ENCODE results near the gene POLR3H.
"Not testable (repeated sequence)": the region's sequence is repeated elsewhere in the genome, so short reads cannot be mapped to it uniquely, and the experiment has no call there.

Gene POLR3H, protein sequence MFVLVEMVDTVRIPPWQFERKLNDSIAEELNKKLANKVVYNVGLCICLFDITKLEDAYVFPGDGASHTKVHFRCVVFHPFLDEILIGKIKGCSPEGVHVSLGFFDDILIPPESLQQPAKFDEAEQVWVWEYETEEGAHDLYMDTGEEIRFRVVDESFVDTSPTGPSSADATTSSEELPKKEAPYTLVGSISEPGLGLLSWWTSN

DNA sequence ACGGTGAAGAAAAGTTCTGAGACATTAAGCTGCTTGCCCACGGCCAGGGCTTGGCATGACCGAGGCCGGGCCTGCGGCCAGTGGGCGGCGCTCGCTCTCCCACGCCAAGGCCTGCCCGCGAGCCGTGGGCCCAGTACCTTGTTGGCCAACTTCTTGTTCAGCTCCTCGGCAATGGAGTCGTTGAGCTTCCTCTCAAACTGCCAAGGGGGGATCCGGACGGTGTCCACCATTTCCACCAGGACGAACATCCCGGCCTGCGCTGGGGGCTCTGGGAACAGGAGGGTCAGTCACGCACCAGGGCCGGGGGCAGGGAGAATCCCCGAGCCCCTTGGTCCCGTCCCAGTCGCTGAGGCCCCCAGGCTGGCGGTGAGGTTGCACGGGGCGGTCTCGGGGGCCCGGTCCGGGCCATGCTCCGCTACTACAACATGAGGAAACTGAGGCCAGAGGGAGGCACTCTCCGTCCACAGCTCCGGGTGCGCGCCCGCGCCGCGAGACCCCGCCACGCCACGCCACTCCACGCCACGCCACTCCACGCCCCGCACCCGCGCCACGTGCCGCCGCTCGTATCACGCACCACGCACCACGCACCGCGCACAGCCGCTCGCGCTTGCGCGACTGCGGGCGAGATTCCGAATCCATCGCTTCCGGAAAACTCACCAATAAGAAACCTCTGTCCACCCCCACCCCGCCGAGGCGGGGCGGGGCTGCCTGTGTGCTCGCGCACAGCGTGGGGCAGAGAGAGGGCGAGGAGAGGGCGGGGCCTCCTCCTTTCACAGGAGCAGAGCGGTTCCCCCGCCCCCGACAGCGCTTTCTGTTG, at the start of gene POLR3H:
POLR3H (minus strand) TSS at position 617 of the 817 bp plus-strand sequence; CDS start at position 248, 369 bp downstream.
- DNase-seq: peak; percentile 95

DNA sequence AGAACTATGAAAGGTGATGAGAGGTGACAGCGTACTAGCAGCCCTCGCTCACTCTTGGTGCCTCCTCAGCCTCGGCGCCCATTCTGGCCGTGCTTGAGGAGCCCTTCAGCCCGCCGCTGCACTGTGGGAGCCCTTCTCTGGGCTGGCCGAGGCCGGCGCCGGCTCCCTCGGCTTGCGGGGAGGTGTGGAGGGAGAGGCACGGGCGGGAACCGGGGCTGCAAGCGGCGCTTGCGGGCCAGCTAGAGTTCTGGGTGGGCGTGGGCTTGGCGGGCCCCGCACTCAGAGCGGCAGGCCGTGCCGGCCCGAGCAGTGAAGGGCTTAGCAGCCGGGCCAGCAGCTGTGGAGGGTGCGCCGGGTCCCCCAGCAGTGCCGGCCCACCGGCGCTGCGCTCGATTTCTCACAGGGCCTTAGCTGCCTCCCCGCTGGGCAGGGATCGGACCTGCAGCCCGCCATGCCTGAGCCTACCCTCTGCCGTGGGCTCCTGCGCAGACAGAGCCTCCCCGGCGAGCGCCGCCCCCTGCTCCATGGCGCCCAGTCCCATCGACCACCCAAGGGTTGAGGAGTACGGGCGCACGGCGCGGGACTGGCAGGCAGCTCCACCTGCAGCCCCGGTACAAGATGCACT, 49.2 kb upstream of the POLR3H start:
- not testable (repeated sequence) for DNase-seq

DNA sequence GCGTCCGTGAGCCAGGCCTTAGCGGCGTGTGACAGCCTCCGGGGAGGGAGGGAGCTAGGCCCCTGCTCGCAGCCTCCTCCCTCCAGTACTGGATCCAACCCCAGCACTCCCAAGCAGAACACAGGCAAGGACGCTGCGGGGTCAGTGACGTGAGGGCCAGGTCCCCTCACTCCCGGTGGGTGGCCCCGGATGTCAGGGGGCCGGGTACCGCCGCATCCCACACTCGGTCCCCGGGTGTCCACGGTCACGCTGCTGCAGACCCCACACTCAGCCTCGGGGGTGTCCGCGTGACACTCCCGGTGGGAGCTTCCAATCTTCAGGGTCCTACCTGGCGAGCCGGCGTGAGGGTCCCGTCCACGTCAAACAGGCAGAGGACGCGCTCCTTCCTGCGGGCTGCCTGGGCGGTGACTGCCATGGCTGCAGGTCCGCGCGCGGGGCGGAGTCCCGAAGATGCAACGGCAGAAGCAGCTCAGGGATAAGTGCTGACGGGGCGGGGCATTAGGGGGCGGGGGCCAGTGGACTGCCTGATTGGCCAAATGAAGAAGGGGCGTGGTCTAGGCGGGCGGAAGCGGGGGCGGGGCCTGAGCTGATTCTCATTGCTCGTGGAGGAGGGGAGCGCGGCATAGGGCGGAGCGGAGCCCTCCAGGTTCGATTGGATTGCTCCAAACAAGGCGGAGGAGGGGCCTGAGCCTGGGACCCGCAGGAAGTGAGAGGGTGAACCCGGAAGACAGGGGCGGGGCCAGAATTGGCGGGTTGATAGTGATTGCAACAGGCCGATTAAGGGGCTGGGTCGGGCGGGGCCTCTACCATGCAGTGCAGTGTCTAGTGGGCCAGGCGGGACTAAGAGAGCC, 45.3 kb upstream of the POLR3H start, which contains the start of gene PMM1:
PMM1 (minus strand) TSS at position 450 of the 851 bp plus-strand sequence; CDS start at position 415, 35 bp downstream.
- peak; percentile 99 for DNase-seq

DNA sequence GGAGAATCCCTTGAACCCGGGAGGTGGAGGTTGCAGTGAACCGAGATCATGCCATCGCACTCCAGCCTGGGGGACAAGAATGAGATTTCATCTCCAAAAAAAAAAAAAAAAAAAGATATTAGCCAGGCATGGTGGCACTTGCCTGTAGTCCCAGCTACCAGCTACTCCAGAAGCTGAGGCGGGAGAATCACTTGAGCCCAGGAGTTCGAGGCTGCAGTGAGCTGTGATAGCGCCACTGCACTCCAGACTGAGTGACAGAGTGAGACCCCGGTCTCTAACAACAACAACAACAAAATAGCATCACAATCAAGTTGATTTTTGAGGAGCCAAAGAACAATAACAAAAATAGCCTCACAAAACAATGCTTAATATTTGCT, 43.1 kb upstream of the POLR3H start:
- no peak for DNase-seq

DNA sequence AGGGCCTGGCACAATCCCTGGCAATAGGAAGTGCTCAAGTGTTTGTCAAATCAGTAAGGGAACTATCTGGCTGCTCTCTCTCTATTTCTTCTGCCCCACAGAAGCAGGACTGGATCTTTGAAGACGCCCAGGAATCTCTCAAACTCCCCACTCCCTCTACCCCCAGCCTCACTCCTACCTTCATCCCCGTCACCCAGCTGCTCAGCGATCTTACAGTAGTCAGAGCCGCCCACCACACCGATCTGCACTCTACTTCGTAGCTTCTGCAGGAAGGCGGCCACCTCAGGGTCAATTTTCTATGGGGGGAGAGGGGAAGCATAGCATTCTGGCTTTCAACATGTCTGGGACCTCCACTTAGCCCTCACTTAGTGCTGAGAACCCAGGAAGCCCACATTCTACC, 41.6 kb upstream of the POLR3H start:
- DNase-seq: no peak

DNA sequence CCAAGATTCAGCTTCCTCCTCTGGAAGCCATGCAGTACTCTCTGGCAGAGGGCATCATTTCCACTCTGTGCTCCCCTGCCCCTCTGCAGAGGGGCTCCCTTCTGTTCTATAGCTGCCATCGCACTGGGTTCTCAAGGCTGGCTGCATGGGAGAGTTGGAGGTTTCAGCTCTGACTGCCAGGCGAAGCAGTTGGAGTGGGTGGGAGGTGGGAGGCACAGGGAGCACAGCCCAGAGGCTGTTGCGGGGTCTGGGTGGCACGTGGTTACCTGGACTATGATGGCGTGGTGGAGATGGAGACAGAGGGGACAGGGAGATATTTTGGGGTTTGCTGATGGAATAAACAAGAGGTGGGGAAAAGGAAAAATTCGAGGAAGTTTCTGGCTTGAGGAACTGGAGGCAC, 40.6 kb upstream of the POLR3H start:
- DNase-seq: no peak

DNA sequence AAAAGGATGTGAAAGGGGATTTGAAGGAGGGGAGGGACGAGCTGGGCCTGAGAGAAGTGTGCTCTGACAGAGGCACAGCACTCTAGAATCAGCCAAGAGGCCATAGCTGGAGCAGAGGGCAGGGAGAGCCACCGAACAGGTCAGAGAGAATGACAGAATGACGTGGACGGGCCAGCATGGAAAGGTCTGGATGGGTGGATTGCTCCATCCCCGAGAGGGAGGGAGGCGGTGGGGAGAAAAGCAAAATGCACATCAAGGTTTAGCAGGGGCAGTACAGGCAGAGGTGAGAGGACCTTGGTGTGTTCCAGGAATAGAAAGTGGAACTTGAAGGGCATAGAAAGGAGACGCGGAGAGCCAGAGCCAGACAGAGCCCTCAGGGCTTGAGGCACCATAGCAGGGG, 38.4 kb upstream of the POLR3H start:
- DNase-seq: no peak

DNA sequence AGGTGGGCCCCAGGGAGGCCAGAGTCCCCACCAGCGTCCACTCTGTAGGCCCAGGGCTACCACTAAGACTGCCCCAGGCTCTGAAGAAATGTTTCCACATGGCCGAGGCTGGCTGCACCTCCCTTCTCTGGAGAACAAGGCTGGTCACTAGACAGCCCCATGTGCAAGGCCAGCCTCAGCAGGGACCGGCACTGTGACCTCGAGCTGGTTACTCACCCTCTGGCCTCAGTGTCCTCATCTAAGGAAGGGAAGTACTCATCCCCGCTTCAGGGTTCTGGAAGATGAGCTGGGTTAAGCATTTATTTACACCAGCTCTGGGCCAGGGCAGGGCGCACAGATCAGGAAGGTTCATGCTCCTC, 35.7 kb upstream of the POLR3H start:
- DNase-seq: no peak

DNA sequence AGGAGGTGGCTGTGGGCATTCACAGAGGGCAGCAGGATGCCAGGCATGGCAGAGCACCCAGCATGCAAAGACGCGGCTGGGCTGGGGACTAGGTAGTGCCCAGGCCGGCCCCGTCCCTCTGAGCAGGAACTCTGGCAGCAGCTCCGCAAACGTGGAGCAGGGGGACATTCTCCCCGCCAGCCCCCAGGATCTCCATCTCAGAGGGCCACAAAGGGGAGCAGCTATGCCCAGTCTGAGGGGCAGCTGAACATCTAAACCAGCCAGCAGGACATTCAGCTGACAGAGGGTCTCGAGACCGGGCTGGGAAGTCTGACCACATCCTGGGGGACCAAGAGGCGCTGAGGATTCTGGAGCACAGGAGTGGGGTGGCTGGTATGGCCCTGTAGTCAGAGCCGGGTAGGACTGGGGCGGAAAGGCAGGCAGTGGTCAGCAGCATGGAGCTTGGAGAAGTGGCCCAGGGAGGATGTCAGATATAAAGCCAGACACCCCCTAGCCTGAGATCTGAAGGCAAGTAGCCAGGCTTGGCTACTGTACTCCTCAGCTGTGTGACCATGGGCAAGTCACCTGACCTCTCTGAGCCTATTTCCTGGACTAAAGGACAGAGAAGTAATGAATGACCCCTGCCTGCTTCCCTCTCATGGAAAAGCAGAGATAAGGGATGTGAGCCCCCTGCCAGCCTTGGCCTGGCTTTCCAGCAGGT, 35.2 kb upstream of the POLR3H start:
- DNase-seq: no peak

DNA sequence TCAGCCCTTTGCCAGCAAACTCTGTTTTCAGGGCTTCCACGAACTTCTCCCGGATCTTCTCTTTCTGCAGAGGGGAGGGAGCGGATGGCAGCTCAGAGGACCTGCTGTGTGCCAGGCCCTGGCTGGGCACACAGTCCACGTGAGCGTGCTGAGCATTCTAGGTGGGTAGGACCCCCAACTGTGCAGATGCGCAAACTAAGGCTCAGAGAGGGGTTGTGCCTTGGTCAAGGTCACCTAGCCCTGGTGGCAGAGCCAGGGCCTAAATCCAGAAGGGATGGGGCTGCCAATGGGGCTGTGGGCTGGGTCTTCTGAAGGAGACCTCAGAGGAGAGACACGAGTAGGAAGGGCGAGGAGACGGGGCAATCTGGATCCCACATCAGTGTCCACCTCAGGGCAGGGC, 34.5 kb upstream of the POLR3H start:
- no peak for DNase-seq

DNA sequence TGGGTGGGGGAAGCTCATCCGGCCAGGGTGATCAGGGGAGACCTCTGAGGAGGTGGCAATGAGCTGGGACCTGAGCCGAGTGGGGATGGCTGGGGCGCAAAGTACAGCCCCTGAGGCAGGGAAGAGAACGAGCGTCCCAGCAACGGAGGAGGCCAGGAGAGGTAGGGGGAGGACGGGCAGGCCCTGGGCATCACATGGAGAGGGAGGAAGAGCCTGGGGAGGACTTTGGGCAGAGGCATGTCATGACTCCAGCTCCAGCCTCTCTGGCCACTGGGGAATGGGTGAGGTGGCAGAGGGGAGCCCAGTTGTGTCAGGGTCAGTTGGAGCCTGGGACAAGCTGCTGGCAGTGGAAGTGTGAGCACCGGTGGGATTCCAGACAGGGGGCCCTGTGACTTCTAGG, 33.8 kb upstream of the POLR3H start:
- DNase-seq: no peak

DNA sequence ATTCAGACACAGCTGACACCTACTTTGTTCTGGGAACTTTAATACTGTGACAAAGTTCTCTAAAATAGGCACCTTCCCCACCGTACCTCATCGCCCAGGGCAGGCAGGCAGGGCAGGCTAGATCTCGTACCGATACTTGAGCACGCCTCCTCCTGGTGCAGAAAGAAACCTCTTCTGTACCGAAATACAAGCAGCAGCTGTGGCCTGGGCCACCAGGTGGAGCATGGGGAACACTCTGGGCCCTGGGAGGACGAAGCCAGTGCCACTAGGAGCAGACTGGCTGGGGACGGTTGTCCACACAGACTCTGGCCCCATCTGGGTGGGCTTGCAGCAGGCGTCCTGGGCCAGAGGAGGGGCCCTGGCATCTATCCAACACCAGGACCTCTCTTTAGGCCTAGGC, 32.6 kb upstream of the POLR3H start:
- peak; percentile 43 for DNase-seq

DNA sequence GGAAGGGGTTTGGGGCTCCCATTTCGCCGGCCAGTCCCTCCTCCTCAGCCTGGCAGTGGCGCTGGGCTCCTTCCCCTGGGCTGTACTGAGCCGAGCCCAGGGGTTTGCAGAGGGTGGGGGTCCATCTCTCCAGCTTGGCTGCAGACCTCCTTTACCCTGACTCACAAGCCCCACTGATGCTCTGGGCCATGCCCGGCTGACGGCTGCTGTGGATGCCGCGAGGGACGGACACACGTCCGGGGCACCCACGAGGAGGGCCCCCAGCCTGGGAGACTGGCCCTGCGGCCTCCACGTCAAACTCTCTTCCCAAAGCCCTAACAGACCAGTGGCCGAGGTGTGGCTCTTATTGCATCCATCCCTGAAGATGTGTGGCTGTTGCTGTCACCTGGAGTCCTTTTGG, 31.3 kb upstream of the POLR3H start:
- no peak for DNase-seq

DNA sequence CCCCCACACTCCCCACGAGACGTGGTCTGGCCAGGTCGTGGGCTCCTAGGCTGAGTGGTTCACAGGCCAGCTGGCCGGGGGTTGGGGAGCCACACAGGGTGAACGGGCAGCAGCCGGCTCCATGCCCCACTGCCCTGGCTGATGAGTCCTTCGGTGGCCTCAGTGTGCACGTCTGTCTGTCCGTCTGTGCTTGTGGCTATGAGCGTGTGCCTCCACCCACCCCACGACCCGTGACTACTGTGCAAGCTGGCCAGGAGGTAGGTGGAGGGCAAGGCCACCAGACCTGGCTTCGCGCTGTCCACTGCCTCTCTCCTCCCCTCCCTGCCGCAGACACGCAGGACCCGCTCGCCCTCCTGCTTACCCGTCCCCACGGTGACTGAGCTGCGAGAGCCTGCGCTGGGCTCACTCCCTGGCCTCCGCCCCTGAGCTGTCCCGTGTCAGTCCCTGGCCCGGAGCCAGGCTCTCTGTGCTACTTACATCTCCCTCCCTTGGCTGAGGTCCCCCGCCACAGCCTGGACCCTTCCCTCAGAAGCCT, 30.6 kb upstream of the POLR3H start:
- DNase-seq: no peak

DNA sequence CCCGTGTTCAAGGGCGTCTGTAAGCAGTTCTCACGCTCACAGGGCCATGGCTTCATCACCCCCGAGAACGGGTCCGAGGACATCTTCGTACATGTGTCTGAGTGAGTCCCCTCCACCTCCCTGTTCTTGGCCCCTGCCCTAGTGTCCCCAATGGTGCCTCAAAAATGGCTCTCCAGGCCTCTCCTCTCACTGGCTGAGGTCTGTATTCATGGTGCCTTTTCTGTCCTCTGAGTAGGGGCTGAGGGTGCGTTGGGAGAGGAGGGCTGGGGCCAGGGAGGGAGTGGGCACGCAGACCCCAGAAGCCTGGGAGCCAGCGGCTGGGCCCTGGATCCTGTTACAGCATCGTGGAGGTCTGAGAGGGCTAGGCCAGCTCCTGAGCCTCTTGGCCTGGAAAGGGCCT, 29.4 kb upstream of the POLR3H start:
- no peak for DNase-seq

DNA sequence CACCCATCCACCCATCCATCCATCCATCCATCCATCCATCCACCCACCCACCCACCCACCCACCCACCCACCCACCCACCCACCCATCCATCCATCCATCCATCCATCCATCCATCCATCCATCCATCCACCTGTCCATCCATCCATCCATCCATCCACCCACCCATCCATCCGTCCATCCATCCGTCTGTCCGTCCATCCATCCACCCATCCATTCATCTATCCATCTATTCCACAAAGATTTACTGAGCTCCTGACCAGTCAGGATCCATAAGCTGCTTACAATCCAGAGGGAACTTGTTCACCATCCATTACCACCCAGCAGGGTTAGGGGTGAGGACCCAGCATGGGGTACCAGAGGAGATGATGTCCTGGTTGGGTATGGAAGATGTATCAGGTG, 28.0 kb upstream of the POLR3H start:
- not testable (repeated sequence) for DNase-seq

DNA sequence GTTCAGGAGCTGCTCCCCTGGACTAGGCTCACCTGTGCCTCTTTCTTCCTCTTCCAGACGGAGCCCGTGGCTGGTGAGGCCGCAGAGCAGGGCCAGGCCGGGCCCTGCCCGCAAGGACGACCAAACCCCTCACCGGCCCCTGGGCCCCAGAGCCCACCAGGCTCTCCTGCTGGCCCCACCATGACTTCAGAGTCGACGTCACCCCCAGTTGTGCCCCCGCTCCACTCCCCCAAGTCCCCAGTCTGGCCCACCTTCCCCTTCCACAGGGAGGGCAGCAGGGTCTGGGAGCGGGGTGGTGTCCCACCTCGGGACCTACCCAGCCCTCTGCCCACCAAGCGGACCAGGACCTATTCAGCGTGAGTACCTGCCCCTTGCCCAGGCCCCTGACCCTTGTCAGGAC, 27.5 kb upstream of the POLR3H start:
- no peak for DNase-seq

DNA sequence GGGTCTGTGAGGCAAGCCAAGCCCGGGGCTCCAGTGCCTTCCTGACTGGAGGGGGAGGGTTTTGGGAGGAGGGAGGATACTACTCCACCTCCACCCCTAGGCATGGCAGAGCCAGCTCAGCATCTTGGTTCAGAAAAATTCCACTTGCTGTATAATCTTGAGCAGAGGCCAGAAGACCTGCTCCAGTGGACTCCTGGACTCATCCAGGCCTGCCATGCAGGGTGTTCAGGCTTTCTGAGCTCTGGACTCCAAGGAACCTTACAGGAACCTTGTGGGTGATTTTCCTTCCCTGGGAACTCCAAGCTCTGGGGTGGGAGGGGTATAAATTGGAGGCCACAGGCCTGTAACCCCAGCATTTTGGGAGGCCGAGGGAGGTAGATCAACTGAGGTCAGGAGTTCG, 26.0 kb upstream of the POLR3H start:
- DNase-seq: no peak

DNA sequence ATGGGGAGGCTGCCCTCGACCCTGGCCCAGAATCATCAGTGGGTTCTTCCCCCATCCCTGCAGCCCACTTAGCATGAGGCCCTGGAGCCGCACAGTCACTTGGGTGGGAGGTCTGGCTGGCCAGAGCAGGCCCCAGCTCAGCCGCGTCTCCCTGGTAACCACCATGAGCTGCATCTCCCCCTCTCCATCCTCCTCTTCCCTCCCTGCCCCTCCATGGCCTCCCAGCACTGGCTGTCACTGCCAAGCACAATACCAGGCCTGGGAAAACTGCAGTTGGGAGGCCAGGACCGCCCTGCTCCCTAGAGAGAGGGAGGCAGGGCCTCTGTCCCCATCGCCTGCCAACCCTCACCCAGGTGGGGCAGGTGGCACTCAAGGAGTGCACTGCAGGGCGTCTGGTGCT, 24.5 kb upstream of the POLR3H start:
- DNase-seq: no peak

DNA sequence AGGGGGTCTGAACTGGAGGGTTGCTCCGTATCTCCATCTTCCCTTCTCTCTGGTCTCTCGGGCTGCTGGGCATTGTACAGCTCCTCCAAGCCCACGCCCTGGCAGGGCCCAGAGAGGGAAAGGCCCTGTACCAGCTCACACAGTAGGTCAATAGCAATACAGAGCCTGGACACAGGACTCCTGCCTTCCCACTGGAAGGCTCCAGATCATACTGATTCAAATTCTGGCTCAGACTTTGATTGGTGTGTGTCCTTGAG, 23.2 kb upstream of the POLR3H start:
- no peak for DNase-seq

DNA sequence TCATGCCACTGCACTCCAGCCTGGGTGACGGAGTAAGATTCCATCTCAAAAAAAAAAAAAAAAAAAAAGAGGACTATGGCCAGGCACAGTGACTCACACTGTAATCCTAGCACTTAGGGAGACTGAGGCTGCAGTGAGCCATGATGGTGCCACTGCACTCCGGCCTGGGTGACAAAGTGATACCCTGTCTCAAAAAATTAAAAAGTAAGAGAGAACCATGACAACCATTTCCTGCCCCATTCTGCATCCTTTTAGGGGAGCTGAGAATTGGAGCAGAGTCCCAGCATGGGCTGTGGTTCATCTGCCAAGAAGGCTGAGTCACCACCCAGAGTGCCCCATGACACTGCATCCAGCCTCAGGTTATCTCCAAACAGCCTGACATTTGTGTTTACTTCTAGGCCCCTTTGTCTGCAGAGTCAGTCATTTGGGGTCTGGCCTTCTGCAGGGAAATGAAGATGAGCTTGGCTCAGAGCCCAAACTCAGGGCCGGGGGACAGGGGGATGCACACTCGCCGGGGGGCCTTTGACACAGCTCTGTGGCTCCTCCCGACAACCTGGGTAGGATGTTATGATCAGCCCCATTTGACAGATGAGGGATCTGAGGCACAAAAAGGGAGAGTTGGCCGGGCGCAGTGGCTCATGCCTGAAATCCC, 21.3 kb upstream of the POLR3H start:
- peak; percentile 39 for DNase-seq

DNA sequence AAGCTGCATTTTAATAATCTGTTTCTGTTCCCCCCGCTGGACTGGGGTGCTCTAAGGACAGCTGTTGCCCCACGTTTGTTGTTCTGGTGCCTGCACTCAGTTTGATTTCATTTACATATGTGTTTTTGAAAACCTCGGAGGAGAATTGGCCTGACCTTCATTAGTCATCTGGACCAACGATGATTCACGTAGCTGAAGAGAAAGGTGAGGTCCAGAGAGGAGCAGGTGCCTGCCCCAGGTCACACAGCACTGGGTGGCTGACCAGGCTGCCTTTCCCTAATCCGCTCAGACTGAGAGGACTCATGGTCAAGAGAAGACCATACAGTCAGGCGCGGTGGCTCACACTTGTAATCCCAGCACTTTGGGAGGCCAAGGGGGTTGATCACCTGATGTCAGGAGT, 20.3 kb upstream of the POLR3H start:
- DNase-seq: no peak
